Natural killer cell treated with Interleukin-12 subunit alpha and Interleukin-12 subunit beta and Interleukin-15 and Interleukin-18, amount 100 ng/mL, for 72 hours (primary cell): ENCODE measurements around the gene UBE2U. TPM values are rescaled to one million over a fixed set of nuclear protein-coding genes. Genes with fewer than 3 reads are reported as not detected.

ENCODE experiments used
- ATAC-seq, 2 donors: fragments of 150-1000 bp; cut with Tn5 transposase in 1 of 2; sonication (Bioruptor Pico), chemical (Tn5 transposase) in 1 of 2; 2 replicates each; pipeline ENCODE4 v1.10.0; 2021
- DNase-seq: peaks from one replicate; pipeline ENCODE4 v3.0.0; 2022; ENCODE audit warnings: low spot score
- H3K27ac Mint-ChIP-seq, 2 donors: 1 replicate in 1 of 2; 2 replicates in 1 of 2; pipeline ENCODE4 v1.8.0; 2022; ENCODE audit warnings: mixed read lengths in 2 of 2, mild to moderate bottlenecking in 1 of 2, moderate library complexity in 1 of 2
- H3K27me3 Mint-ChIP-seq, 2 donors: 1 replicate in 1 of 2; 2 replicates in 1 of 2; pipeline ENCODE4 v1.8.0; 2022; ENCODE audit warnings: mixed read lengths in 2 of 2
- H3K36me3 Mint-ChIP-seq: one replicate; pipeline ENCODE4 v1.8.0; 2022; ENCODE audit warnings: mixed read lengths
- H3K4me1 Mint-ChIP-seq, 2 donors: 1 replicate in 1 of 2; 2 replicates in 1 of 2; pipeline ENCODE4 v1.8.0; 2022; ENCODE audit warnings: low read depth in 2 of 2, mixed read lengths in 2 of 2, mild to moderate bottlenecking in 1 of 2
- H3K4me3 Mint-ChIP-seq: one replicate; pipeline ENCODE4 v1.8.0; 2022; ENCODE audit warnings: mixed read lengths
- H3K9me3 Mint-ChIP-seq: 2 replicates; pipeline ENCODE4 v1.8.0; 2022; ENCODE audit warnings: mixed read lengths
- total RNA-seq, 2 donors: library from RNA; stranded (reverse); gene quantifications; one replicate each; pipeline ENCODE4 v1.2.3, GENCODE V29; 2022

UBE2U gene
- total RNA-seq, 2 donors from 2014 or later = not detected

GRCh38 chr1:64263335-64263734 lies 59.9 kb downstream of the UBE2U start:
- H3K27ac Mint-ChIP-seq = no peak overlapping the region
- DNase-seq = no peak
- no peak for ATAC-seq
- H3K4me1 Mint-ChIP-seq = no peaks in the 10 kb centered on the region
- H3K9me3 Mint-ChIP-seq = no peaks in the 10 kb centered on the region
- H3K36me3 Mint-ChIP-seq = no peaks in the 10 kb centered on the region
- H3K4me3 Mint-ChIP-seq = no peak overlapping the region
- peaks cover 14 to 35% of the 10 kb centered on the region in 2 donors for H3K27me3 Mint-ChIP-seq

- peaks cover 14 to 35% of the 10 kb centered on the region in 2 donors for H3K27me3 Mint-ChIP-seq
- ATAC-seq = no peak
- H3K36me3 Mint-ChIP-seq = no peaks in the 10 kb centered on the region
- no peak for DNase-seq
- no peaks in the 10 kb centered on the region for H3K9me3 Mint-ChIP-seq
- no peak overlapping the region for H3K4me3 Mint-ChIP-seq
- H3K4me1 Mint-ChIP-seq = no peaks in the 10 kb centered on the region
- H3K27ac Mint-ChIP-seq = no peak overlapping the region
Measured at GRCh38 chr1:64263856-64264255, 60.4 kb downstream of the UBE2U start.

DNA sequence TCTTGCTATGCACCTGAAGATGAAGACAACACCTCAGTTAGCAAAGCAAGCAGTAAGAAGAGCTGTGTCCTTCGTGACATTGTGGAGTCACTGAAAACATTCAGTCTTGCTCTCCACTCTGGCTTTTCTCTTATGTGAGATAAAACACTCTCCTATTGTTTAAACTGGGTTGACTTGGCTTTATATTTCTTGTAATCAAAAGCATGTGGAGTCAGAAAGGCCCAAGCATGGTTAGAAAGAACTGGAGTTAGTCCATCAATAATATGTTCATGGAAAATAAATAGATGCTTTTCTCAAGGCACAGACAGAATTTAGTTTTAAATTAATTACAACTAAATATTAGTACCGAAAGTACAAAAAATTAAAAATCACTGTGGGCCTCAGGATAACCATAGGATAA lies 61.7 kb downstream of the UBE2U start:
- DNase-seq (no peak), ATAC-seq (no peak)
- H3K4me1 Mint-ChIP-seq = no peaks in the 10 kb centered on the region
- H3K36me3 Mint-ChIP-seq = no peaks in the 10 kb centered on the region
- no peaks in the 10 kb centered on the region for H3K9me3 Mint-ChIP-seq
- H3K27me3 Mint-ChIP-seq = peaks cover 11 to 34% of the 10 kb centered on the region in 2 donors
- H3K4me3 Mint-ChIP-seq = no peak overlapping the region
- H3K27ac Mint-ChIP-seq = no peak overlapping the region

- Mint-ChIP-seq H3K27me3 (peaks cover 6 to 36% of the 10 kb centered on the region in 2 donors), H3K4me3 (no peak overlapping the region), H3K27ac (no peak overlapping the region), H3K36me3 (no peaks in the 10 kb centered on the region), H3K9me3 (no peaks in the 10 kb centered on the region), H3K4me1 (no peaks in the 10 kb centered on the region)
- ATAC-seq = no peak
- no peak for DNase-seq
Measured at GRCh38 chr1:64266991-64267390, 63.6 kb downstream of the UBE2U start.

DNA sequence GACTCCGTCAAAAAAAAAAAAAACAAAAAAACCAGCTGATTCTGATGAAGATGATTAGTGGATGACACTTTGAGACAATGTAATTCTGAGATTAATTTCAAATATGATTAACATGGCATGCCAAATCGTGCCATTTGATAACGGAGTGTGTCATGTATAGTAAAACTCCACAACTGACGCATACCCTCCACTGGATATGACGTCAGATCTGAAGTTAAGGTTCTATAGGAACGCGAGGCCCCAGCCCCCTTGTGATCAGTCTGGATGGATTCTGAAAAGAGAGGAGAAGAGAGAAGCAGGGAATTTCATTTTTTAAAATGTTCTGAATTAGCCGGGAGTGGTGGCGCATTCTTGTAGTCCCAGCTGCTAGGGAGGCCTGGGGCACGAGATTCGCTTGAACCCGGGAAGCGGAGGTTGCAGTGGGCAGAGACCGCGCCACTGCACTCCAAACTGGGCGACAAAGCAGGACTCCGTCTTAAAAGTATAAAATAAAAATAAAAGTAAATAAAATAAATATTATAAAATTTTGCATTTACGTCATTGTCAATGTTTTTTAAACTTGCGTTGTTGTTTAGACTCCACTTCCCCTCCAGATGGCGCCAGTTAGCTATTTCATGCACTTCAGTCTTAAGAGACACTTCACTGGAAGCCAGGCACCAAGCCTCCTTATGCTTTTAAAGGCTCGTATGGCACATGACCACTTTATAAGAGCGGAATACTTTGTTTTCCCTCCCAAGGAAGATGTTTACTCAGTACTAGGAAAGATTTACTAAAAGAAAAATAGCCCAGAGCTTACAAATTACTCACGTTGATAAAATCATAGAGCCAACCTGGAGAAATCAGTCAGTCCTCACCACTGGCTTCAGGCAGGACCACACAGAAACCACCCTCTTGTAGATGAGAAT lies 65.5 kb downstream of the UBE2U start:
- Mint-ChIP-seq H3K4me1 (no peaks in the 10 kb centered on the region), H3K27ac (no peak overlapping the region), H3K27me3 (peaks cover 6 to 26% of the 10 kb centered on the region in 2 donors), H3K4me3 (no peak overlapping the region), H3K9me3 (no peaks in the 10 kb centered on the region), H3K36me3 (no peaks in the 10 kb centered on the region)
- ATAC-seq (no peak), DNase-seq (no peak)

- Mint-ChIP-seq H3K27me3 (peaks cover 6 to 26% of the 10 kb centered on the region in 2 donors), H3K27ac (no peak overlapping the region), H3K4me3 (no peak overlapping the region), H3K36me3 (no peaks in the 10 kb centered on the region), H3K4me1 (no peaks in the 10 kb centered on the region), H3K9me3 (no peaks in the 10 kb centered on the region)
- ATAC-seq (no peak), DNase-seq (no peak)
Measured at GRCh38 chr1:64269558-64269884, 66.1 kb downstream of the UBE2U start.

- Mint-ChIP-seq H3K9me3 (no peaks in the 10 kb centered on the region), H3K4me3 (no peak overlapping the region), H3K4me1 (no peaks in the 10 kb centered on the region), H3K36me3 (no peaks in the 10 kb centered on the region), H3K27ac (no peak overlapping the region), H3K27me3 (peaks cover 10 to 19% of the 10 kb centered on the region in 2 donors)
- DNase-seq (no peak), ATAC-seq (no peak)
Measured at GRCh38 chr1:64280001-64280400, 76.6 kb downstream of the UBE2U start.

DNA sequence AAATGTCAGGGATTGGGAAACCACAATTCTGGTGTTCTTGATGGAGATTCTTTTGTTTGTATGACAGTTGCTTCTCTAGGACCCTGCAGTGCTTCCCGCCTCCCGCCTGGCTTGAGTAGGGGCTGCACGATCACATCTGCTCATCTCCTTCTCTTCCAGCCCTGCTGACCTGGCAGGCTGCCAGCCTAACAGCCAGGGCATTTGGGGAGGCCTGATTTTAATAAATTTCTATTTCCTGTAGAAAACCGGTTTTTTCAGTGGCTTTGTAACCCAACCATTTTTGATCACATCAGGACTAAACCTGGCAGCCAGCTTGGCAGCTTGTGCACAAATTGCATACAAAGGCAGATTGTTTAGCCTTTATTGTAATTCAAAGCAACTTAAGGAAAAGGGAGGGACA lies 78.9 kb downstream of the UBE2U start:
- peaks cover 10 to 20% of the 10 kb centered on the region in 2 donors for H3K27me3 Mint-ChIP-seq
- no peak for DNase-seq
- no peak overlapping the region for H3K4me3 Mint-ChIP-seq
- no peak for ATAC-seq
- H3K4me1 Mint-ChIP-seq = no peaks in the 10 kb centered on the region
- no peaks in the 10 kb centered on the region for H3K9me3 Mint-ChIP-seq
- H3K27ac Mint-ChIP-seq = no peak overlapping the region
- H3K36me3 Mint-ChIP-seq = no peaks in the 10 kb centered on the region

GRCh38 chr1:64287071-64287470 lies 83.6 kb downstream of the UBE2U start:
- no peak overlapping the region for H3K4me3 Mint-ChIP-seq
- no peak for DNase-seq
- H3K4me1 Mint-ChIP-seq = no peaks in the 10 kb centered on the region
- H3K27me3 Mint-ChIP-seq = peaks cover 18 to 27% of the 10 kb centered on the region in 2 donors
- no peaks in the 10 kb centered on the region for H3K36me3 Mint-ChIP-seq
- H3K27ac Mint-ChIP-seq = no peak overlapping the region
- no peaks in the 10 kb centered on the region for H3K9me3 Mint-ChIP-seq
- no peak for ATAC-seq

- Mint-ChIP-seq H3K27me3 (peaks cover 18 to 30% of the 10 kb centered on the region in 2 donors), H3K9me3 (no peaks in the 10 kb centered on the region), H3K4me1 (no peaks in the 10 kb centered on the region), H3K4me3 (no peak overlapping the region), H3K27ac (no peak overlapping the region), H3K36me3 (no peaks in the 10 kb centered on the region)
- ATAC-seq (no peak), DNase-seq (no peak)
Measured at GRCh38 chr1:64290420-64290819, 87.0 kb downstream of the UBE2U start.

- Mint-ChIP-seq H3K27me3 (peaks cover 20 to 26% of the 10 kb centered on the region in 2 donors), H3K4me3 (no peak overlapping the region), H3K9me3 (no peaks in the 10 kb centered on the region), H3K36me3 (no peaks in the 10 kb centered on the region), H3K4me1 (no peaks in the 10 kb centered on the region), H3K27ac (no peak overlapping the region)
- no peak for DNase-seq
- ATAC-seq = no peak
Measured at GRCh38 chr1:64291931-64292330, 88.5 kb downstream of the UBE2U start.

DNA sequence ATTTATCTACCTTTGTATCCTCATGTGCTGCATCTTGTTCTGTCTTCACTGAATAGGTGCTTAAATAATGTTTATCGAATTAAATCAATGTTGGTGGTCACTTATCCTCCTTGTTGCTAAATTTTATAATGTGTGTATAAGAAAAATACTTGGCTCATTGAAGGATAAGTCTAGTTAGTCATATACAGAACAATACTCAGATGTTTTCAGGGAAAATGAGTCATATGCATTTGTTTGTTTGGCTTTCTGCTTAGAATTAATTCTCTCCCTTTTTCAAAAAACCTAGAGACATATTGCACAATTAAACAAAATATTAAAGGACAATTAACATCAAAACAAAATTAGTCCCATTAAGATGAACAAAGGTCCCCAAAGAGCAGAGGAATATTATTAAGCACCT lies 89.0 kb downstream of the UBE2U start:
- H3K27me3 Mint-ChIP-seq = peaks cover 23 to 30% of the 10 kb centered on the region in 2 donors
- no peak overlapping the region for H3K4me3 Mint-ChIP-seq
- no peaks in the 10 kb centered on the region for H3K36me3 Mint-ChIP-seq
- ATAC-seq = no peak
- no peaks in the 10 kb centered on the region for H3K9me3 Mint-ChIP-seq
- DNase-seq = no peak
- H3K27ac Mint-ChIP-seq = no peak overlapping the region
- H3K4me1 Mint-ChIP-seq = no peaks in the 10 kb centered on the region

GRCh38 chr1:64293820-64294219 lies 90.4 kb downstream of the UBE2U start:
- H3K36me3 Mint-ChIP-seq = no peaks in the 10 kb centered on the region
- H3K27me3 Mint-ChIP-seq = peaks cover 22 to 42% of the 10 kb centered on the region in 2 donors
- ATAC-seq = no peak
- H3K4me1 Mint-ChIP-seq = no peaks in the 10 kb centered on the region
- no peaks in the 10 kb centered on the region for H3K9me3 Mint-ChIP-seq
- no peak for DNase-seq
- H3K27ac Mint-ChIP-seq = no peak overlapping the region
- H3K4me3 Mint-ChIP-seq = no peak overlapping the region

- no peak for ATAC-seq
- Mint-ChIP-seq H3K36me3 (no peaks in the 10 kb centered on the region), H3K9me3 (no peaks in the 10 kb centered on the region)
Measured at GRCh38 chr1:64295136-64295535, 91.7 kb downstream of the UBE2U start.

GRCh38 chr1:64295561-64295960 lies 92.1 kb downstream of the UBE2U start:
- H3K9me3 Mint-ChIP-seq = no peaks in the 10 kb centered on the region
- DNase-seq (no peak), ATAC-seq (no peak)
- peaks cover 22 to 42% of the 10 kb centered on the region in 2 donors for H3K27me3 Mint-ChIP-seq
- no peak overlapping the region for H3K27ac Mint-ChIP-seq
- H3K4me3 Mint-ChIP-seq = no peak overlapping the region
- no peaks in the 10 kb centered on the region for H3K4me1 Mint-ChIP-seq
- H3K36me3 Mint-ChIP-seq = no peaks in the 10 kb centered on the region

More at GRCh38 chr1:64295136-64295535, 91.7 kb downstream of the UBE2U start:
- peaks cover 20 to 39% of the 10 kb centered on the region in 2 donors for H3K27me3 Mint-ChIP-seq
- no peak overlapping the region for H3K27ac Mint-ChIP-seq
- no peak overlapping the region for H3K4me3 Mint-ChIP-seq
- no peak for DNase-seq
- no peaks in the 10 kb centered on the region for H3K4me1 Mint-ChIP-seq
